IgD-negative memory B cell (primary cell): ENCODE results near the gene ZEB1. TPM values are rescaled to one million over a fixed set of nuclear protein-coding genes. Genes with fewer than 3 reads are reported as not detected.

Source experiments
- H3K27ac Mint-ChIP-seq, 3 donors: one replicate each; pipeline ENCODE4 v1.8.0; 2020 to 2022; ENCODE audit warnings: mild to moderate bottlenecking in 3 of 3, mixed read lengths in 3 of 3, moderate library complexity in 1 of 3
- H3K27me3 Mint-ChIP-seq: one replicate; pipeline ENCODE4 v1.8.0; 2021; ENCODE audit warnings: mixed read lengths
- H3K36me3 Mint-ChIP-seq: one replicate; pipeline ENCODE4 v1.8.0; 2020; ENCODE audit warnings: mild to moderate bottlenecking, mixed read lengths
- H3K4me1 Mint-ChIP-seq, 3 donors: one replicate each; pipeline ENCODE4 v1.8.0; 2020 to 2022; ENCODE audit warnings: mixed read lengths in 3 of 3, mild to moderate bottlenecking in 1 of 3
- H3K4me3 Mint-ChIP-seq, 4 donors: one replicate each; pipeline ENCODE4 v1.8.0; 2020 to 2022; ENCODE audit warnings: mild to moderate bottlenecking in 4 of 4, mixed read lengths in 4 of 4, moderate library complexity in 3 of 4
- H3K9me3 Mint-ChIP-seq, 3 donors: one replicate each; pipeline ENCODE4 v1.8.0; 2020 to 2021; ENCODE audit warnings: mixed read lengths in 3 of 3, mild to moderate bottlenecking in 1 of 3
- polyA plus RNA-seq: library from polyadenylated mRNA; unstranded; fragments of 300-500 nt; fragmentation: Illumina TruSeq; gene quantifications from one replicate; pipeline ENCODE4 v1.2.3, GENCODE V29; 2021

ZEB1 gene
- polyA plus RNA-seq, 1 donor from 2014 or later = 32.2 TPM

DNA sequence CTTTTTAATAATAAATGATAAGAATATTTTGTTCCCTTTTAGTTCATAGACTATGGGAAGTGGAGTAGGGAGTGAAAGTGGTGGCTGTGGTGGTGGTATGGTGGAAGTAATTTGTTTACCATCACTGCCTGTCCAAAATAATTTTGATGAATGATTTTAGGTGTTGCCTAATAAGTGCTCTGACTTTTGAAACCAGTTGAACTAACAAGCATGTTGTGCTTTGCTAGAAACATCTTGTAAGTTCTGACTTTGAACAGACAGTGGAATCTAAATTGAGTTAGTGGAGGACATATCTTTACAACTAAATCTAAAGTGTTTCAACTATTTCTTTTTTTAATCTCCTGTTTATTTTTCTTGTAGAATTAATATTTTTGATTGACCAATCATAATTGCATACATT, 49.7 kb downstream of the ZEB1 start:
- Mint-ChIP-seq H3K27ac (no peak overlapping the region), H3K4me3 (peak overlapping the region in 1 of 4 donors; percentile 33), H3K36me3 (peaks cover 5% of the 10 kb centered on the region), H3K27me3 (no peaks in the 10 kb centered on the region), H3K4me1 (peaks cover 32 to 42% (median 35%) of the 10 kb centered on the region in 3 donors), H3K9me3 (no peaks in the 10 kb centered on the region)

GRCh38 chr10:31372439-31372838, 53.4 kb downstream of the ZEB1 start:
- Mint-ChIP-seq H3K4me1 (peaks cover 34 to 36% (median 35%) of the 10 kb centered on the region in 3 donors), H3K4me3 (no peak overlapping the region)

GRCh38 chr10:31374146-31374696, 55.2 kb downstream of the ZEB1 start:
- Mint-ChIP-seq H3K9me3 (no peaks in the 10 kb centered on the region), H3K4me3 (no peak overlapping the region), H3K36me3 (peaks cover 4% of the 10 kb centered on the region), H3K27ac (no peak overlapping the region), H3K4me1 (peaks cover 28 to 33% (median 29%) of the 10 kb centered on the region in 3 donors), H3K27me3 (no peaks in the 10 kb centered on the region)

More at GRCh38 chr10:31372439-31372838, 53.4 kb downstream of the ZEB1 start:
- no peaks in the 10 kb centered on the region for H3K9me3 Mint-ChIP-seq
- H3K36me3 Mint-ChIP-seq = peaks cover 5% of the 10 kb centered on the region
- H3K27me3 Mint-ChIP-seq = no peaks in the 10 kb centered on the region
- no peak overlapping the region for H3K27ac Mint-ChIP-seq

- Mint-ChIP-seq H3K27me3 (no peaks in the 10 kb centered on the region), H3K4me3 (no peak overlapping the region), H3K36me3 (no peaks in the 10 kb centered on the region), H3K9me3 (no peaks in the 10 kb centered on the region), H3K4me1 (peaks cover 19 to 35% (median 30%) of the 10 kb centered on the region in 3 donors), H3K27ac (no peak overlapping the region)
Measured at GRCh38 chr10:31381171-31381570, 62.2 kb downstream of the ZEB1 start.

- Mint-ChIP-seq H3K36me3 (no peaks in the 10 kb centered on the region), H3K27me3 (no peaks in the 10 kb centered on the region), H3K9me3 (no peaks in the 10 kb centered on the region), H3K27ac (peak overlapping the region in 1 of 3 donors; percentile 35), H3K4me3 (peak overlapping the region in 2 of 4 donors; percentile 9 to 39), H3K4me1 (peaks cover 19 to 35% (median 30%) of the 10 kb centered on the region in 3 donors)
Measured at GRCh38 chr10:31381766-31382316, 62.8 kb downstream of the ZEB1 start.

GRCh38 chr10:31383810-31384588, 65.0 kb downstream of the ZEB1 start:
- Mint-ChIP-seq H3K27me3 (no peaks in the 10 kb centered on the region), H3K4me3 (peak overlapping the region in 2 of 4 donors; percentile 47 to 49), H3K27ac (peak overlapping the region; percentile 6 to 51 (median 24)), H3K4me1 (peaks cover 21 to 32% (median 30%) of the 10 kb centered on the region in 3 donors), H3K36me3 (peaks cover 7% of the 10 kb centered on the region), H3K9me3 (no peaks in the 10 kb centered on the region)

DNA sequence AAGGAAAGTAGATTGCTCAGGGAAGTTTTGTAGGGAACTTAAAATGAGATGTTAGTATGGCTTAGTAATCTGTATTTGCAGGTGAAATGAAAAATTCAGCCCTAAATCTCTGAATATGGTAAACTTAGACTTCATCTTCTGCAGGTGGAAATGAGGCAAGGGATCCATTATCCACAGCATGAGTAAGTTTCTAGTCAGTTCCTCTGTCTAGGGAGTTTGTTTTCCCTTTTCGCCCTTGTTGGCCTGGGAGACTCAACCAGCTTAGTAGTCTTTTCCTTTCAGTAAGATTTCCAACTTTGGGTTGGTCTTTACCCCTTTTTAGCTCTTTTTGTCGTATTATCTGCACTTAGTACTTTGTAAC, 65.6 kb downstream of the ZEB1 start:
- peak overlapping the region; percentile 6 to 51 (median 50) for H3K27ac Mint-ChIP-seq

DNA sequence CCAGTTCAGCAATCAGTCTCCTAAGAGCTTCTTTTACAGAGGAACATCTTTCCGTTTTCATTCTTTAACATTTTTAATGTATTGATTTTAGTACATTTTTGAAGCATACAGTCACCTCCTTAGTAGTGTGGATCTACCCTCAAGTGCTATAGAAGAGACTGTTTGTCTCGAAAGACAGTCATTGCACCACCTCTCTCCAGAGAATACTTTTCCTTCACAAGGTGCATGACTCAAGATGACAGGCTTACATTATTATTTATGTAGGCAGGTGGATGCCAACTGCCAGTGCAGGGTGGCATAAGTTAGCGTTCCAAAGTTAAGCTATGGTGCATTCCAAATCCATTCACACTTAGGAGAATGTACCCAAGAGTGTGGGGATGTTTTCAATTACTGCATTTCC, 71.8 kb downstream of the ZEB1 start:
- Mint-ChIP-seq H3K4me1 (peaks cover 2 to 12% (median 7%) of the 10 kb centered on the region in 3 donors), H3K9me3 (no peaks in the 10 kb centered on the region), H3K27ac (no peak overlapping the region), H3K27me3 (no peaks in the 10 kb centered on the region), H3K4me3 (no peak overlapping the region), H3K36me3 (peaks cover 13% of the 10 kb centered on the region)

More for the DNA sequence above, 65.6 kb downstream of the ZEB1 start:
- H3K4me1 Mint-ChIP-seq = peaks cover 21 to 31% (median 29%) of the 10 kb centered on the region in 3 donors
- H3K27me3 Mint-ChIP-seq = no peaks in the 10 kb centered on the region
- no peaks in the 10 kb centered on the region for H3K9me3 Mint-ChIP-seq
- H3K36me3 Mint-ChIP-seq = peaks cover 9% of the 10 kb centered on the region
- H3K4me3 Mint-ChIP-seq = peak overlapping the region in 2 of 4 donors; percentile 4 to 49

DNA sequence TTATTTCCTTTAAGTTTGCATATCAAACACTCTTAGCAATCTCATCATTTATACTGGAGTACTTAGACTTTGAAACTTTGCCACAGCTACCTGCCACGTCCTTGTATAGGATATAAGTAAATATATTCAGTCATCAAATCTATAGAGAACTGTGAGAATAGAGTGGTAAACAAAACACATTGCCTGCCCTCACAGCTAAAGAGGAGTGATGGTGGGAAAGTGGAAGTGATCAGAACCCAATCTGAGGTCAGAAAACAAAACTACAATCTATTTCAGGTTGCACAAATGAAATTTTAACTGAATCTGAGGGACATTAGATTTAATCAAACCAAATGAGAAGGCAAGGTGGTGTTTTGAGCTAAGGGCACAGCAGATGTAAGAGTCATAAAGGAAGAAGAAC, 74.8 kb downstream of the ZEB1 start:
- Mint-ChIP-seq H3K27ac (no peak overlapping the region), H3K36me3 (peaks cover 9% of the 10 kb centered on the region), H3K27me3 (no peaks in the 10 kb centered on the region), H3K4me1 (peaks cover 2 to 12% (median 12%) of the 10 kb centered on the region in 3 donors), H3K9me3 (no peaks in the 10 kb centered on the region), H3K4me3 (no peak overlapping the region)

- no peak overlapping the region for H3K4me3 Mint-ChIP-seq
- no peak overlapping the region for H3K27ac Mint-ChIP-seq
- no peaks in the 10 kb centered on the region for H3K27me3 Mint-ChIP-seq
- H3K4me1 Mint-ChIP-seq = peaks cover 10 to 24% (median 20%) of the 10 kb centered on the region in 3 donors
- H3K9me3 Mint-ChIP-seq = no peaks in the 10 kb centered on the region
- H3K36me3 Mint-ChIP-seq = peaks cover 3% of the 10 kb centered on the region
Measured at GRCh38 chr10:31395695-31396094, 76.7 kb downstream of the ZEB1 start.

- no peaks in the 10 kb centered on the region for H3K27me3 Mint-ChIP-seq
- H3K36me3 Mint-ChIP-seq = peaks cover 2% of the 10 kb centered on the region
- H3K4me3 Mint-ChIP-seq = no peak overlapping the region
- no peaks in the 10 kb centered on the region for H3K9me3 Mint-ChIP-seq
- H3K4me1 Mint-ChIP-seq = peaks cover 10 to 24% (median 20%) of the 10 kb centered on the region in 3 donors
- peak overlapping the region in 2 of 3 donors; percentile 1 to 6 for H3K27ac Mint-ChIP-seq
Measured at GRCh38 chr10:31396376-31396775, 77.4 kb downstream of the ZEB1 start.

- no peak overlapping the region for H3K4me3 Mint-ChIP-seq
- H3K27me3 Mint-ChIP-seq = no peaks in the 10 kb centered on the region
- H3K4me1 Mint-ChIP-seq = peaks cover 12 to 32% (median 22%) of the 10 kb centered on the region in 3 donors
- peaks cover 2% of the 10 kb centered on the region for H3K36me3 Mint-ChIP-seq
- H3K27ac Mint-ChIP-seq = no peak overlapping the region
- H3K9me3 Mint-ChIP-seq = no peaks in the 10 kb centered on the region
Measured at GRCh38 chr10:31397852-31398251, 78.8 kb downstream of the ZEB1 start.

- no peaks in the 10 kb centered on the region for H3K27me3 Mint-ChIP-seq
- H3K27ac Mint-ChIP-seq = no peak overlapping the region
- H3K4me1 Mint-ChIP-seq = peaks cover 12 to 25% (median 18%) of the 10 kb centered on the region in 3 donors
- H3K36me3 Mint-ChIP-seq = peaks cover 2% of the 10 kb centered on the region
- H3K4me3 Mint-ChIP-seq = no peak overlapping the region
- H3K9me3 Mint-ChIP-seq = no peaks in the 10 kb centered on the region
Measured at GRCh38 chr10:31399171-31399570, 80.2 kb downstream of the ZEB1 start.

GRCh38 chr10:31399631-31400030, 80.6 kb downstream of the ZEB1 start:
- Mint-ChIP-seq H3K4me3 (no peak overlapping the region), H3K4me1 (peaks cover 12 to 25% (median 19%) of the 10 kb centered on the region in 3 donors), H3K9me3 (no peaks in the 10 kb centered on the region), H3K27ac (peak overlapping the region in 1 of 3 donors; percentile 52), H3K36me3 (peaks cover 2% of the 10 kb centered on the region), H3K27me3 (no peaks in the 10 kb centered on the region)

DNA sequence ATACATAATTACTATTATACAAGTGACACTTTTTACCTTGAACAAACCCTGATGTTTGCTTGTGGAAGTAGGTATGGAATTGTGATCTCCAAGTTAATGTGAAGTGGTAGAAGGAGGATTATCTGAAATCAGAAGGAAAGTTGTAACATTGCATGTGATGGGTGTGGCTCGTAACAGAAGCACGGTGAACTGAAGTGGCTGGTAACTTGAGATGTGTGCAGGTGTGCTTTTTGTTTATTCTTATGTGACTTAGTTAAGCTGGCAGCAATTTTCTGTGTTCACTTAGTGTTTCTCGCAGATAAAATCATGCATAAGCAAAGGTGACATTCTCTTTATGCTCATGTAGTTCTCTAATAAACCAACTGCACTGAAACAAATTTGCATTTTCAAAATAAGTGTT, 82.3 kb downstream of the ZEB1 start:
- no peak overlapping the region for H3K4me3 Mint-ChIP-seq
- H3K27ac Mint-ChIP-seq = peak overlapping the region in 1 of 3 donors; percentile 5

More for the DNA sequence above, 82.3 kb downstream of the ZEB1 start:
- H3K4me1 Mint-ChIP-seq = peaks cover 10 to 29% (median 20%) of the 10 kb centered on the region in 3 donors
- no peaks in the 10 kb centered on the region for H3K9me3 Mint-ChIP-seq
- peaks cover 4% of the 10 kb centered on the region for H3K36me3 Mint-ChIP-seq
- H3K27me3 Mint-ChIP-seq = no peaks in the 10 kb centered on the region
